ENCODE measurements around the gene CACUL1. TPM values are rescaled to one million over a fixed set of nuclear protein-coding genes. Genes with fewer than 3 reads are reported as not detected.

The CACUL1 gene
- total RNA-seq, 1 donor from 2014 or later, result 32.1 TPM

DNA sequence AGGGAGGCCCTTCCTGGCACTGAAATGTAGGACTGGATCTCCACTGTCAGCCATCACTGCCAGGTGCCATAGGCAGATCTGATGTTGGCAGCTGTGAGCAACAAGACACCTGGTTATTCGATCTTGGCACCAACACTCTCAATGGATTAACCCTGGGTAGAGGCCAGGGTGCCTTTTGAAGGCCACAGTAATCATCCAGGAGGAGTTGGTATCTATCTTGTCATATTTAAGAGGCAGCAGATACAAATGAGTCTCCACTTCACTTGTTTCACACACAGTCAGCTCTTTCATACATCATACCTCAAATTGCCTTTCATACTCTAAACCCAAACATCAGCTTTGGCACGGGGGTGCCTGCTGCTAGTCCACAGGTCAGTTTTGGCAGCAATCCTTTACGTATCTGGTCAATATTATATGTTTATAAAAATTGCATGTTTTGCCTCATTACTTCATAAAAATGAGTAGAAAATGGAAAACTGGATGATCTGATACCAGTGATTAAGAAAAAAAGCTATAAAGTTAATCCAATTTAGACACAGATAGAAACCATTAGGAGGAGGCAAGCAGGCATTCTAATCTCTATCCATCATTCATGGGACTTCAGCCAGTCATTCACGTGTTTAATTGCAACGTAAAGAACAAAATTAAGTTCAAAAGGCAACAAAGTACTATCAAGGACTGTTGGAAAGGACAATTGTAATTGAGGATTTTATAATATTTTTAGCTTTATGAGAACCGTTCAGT lies 12.7 kb upstream of the CACUL1 start:
- DNase-seq (ENCODE audit: low spot score), result no peak
- H3K9me3 Mint-ChIP-seq (ENCODE audit: low read depth), result no peaks in the 10 kb centered on the region
- H3K4me1 Mint-ChIP-seq (ENCODE audit: low read depth), result no peaks in the 10 kb centered on the region
- H3K27ac Mint-ChIP-seq (ENCODE audit: unreplicated experiment), result no peak overlapping the region
- no peaks in the 10 kb centered on the region for H3K36me3 Mint-ChIP-seq (ENCODE audit: low read depth)
- no peak overlapping the region for H3K4me3 Mint-ChIP-seq (ENCODE audit: unreplicated experiment)
- peaks cover 7% of the 10 kb centered on the region for H3K27me3 Mint-ChIP-seq (ENCODE audit: low read depth)
- TF ChIP-seq, protein P1, sequence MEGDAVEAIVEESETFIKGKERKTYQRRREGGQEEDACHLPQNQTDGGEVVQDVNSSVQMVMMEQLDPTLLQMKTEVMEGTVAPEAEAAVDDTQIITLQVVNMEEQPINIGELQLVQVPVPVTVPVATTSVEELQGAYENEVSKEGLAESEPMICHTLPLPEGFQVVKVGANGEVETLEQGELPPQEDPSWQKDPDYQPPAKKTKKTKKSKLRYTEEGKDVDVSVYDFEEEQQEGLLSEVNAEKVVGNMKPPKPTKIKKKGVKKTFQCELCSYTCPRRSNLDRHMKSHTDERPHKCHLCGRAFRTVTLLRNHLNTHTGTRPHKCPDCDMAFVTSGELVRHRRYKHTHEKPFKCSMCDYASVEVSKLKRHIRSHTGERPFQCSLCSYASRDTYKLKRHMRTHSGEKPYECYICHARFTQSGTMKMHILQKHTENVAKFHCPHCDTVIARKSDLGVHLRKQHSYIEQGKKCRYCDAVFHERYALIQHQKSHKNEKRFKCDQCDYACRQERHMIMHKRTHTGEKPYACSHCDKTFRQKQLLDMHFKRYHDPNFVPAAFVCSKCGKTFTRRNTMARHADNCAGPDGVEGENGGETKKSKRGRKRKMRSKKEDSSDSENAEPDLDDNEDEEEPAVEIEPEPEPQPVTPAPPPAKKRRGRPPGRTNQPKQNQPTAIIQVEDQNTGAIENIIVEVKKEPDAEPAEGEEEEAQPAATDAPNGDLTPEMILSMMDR (IDR thresholded peaks at IDR 0.05), result no peak

DNA sequence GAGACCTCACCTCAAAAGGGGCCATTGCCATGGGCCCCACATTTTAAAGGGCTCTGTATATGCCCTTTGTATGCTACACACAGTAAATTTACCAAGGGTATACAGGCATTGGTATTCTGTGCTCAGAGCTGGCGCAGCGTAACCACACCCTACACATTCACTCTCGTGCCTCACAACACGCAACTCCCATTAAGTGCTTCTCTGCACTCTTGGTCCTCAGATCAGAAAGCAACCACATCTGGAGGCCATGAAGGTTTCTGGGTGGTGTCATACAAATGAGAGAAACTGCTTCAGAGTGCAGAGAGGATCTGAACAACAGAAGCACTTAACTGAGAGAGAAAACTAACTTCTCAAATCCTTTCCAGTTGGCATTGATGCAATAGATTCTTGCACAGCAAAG lies 9.4 kb upstream of the CACUL1 start:
- no peaks in the 10 kb centered on the region for H3K36me3 Mint-ChIP-seq (ENCODE audit: low read depth)
- H3K9me3 Mint-ChIP-seq (ENCODE audit: low read depth), result no peaks in the 10 kb centered on the region
- TF ChIP-seq, protein P1 (IDR thresholded peaks at IDR 0.05), result no peak
- H3K4me3 Mint-ChIP-seq (ENCODE audit: unreplicated experiment), result no peak overlapping the region
- peaks cover 4% of the 10 kb centered on the region for H3K27me3 Mint-ChIP-seq (ENCODE audit: low read depth)
- no peak overlapping the region for H3K27ac Mint-ChIP-seq (ENCODE audit: unreplicated experiment)
- DNase-seq (ENCODE audit: low spot score), result no peak
- no peaks in the 10 kb centered on the region for H3K4me1 Mint-ChIP-seq (ENCODE audit: low read depth)

DNA sequence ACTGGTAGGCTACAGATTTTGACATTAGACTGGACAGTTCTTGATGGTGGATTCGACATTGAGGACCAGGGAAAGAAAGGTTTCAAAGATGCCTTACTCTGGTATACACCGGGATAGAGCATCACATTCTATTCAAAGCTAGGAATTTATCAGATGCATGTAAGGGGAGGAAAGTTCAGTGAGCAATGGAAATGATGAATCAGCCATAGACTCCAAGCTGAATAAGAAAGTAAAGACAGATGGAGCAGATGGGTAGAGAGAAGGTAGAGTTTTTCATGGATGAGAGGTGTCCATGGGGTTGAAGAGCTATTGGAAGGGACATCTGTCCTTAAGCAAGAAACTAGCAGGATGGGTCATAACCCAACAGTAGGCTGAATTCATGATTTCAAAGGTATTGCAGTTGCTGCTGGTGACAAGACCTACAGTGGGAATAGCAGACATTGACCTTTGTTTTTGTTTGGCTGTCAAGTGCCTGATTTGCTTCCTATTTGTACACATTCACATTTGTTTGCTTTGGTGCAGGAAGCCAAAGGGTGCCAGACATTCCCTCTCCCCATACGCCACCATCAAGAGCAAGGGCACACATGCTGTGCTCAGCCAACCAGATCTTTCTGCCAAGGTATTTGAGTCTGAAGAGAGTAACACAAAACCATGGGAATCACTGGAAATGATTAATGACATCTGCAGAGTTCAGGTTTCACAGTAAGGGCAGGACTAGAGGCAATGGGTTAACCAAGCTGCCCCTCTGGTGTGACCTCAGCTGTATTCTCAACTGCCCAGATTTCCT lies 8.6 kb upstream of the CACUL1 start:
- no peak overlapping the region for H3K4me3 Mint-ChIP-seq (ENCODE audit: unreplicated experiment)
- no peak overlapping the region for H3K27ac Mint-ChIP-seq (ENCODE audit: unreplicated experiment)
- no peaks in the 10 kb centered on the region for H3K36me3 Mint-ChIP-seq (ENCODE audit: low read depth)

DNA sequence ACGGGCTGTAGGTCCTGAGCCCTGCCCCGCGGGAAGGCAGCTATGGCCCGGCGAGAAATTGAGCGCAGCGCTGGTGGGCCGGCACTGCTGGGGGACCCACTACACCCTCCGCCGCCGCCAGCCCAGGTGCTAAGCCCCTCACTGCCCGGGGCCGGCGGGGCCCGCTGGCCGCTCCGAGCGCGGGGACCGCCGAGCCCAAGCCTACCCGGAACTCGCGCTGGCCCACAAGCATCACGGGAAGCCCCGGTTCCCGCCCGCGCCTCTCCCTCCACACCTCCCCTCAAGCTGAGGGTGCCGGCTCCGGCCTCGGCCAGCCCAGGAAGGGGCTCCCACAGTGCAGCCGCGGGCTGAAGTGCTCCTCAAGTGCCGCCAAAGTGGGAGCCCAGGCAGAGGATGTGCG lies 5.5 kb upstream of the CACUL1 start:
- peaks cover 4% of the 10 kb centered on the region for H3K27me3 Mint-ChIP-seq (ENCODE audit: low read depth)
- TF ChIP-seq, protein P1 (IDR thresholded peaks at IDR 0.05), result no peak
- peak overlapping the region; percentile 40 for H3K4me3 Mint-ChIP-seq (ENCODE audit: unreplicated experiment)
- H3K4me1 Mint-ChIP-seq (ENCODE audit: low read depth), result peaks cover 3% of the 10 kb centered on the region
- H3K27ac Mint-ChIP-seq (ENCODE audit: unreplicated experiment), result no peak overlapping the region
- no peaks in the 10 kb centered on the region for H3K9me3 Mint-ChIP-seq (ENCODE audit: low read depth)
- no peaks in the 10 kb centered on the region for H3K36me3 Mint-ChIP-seq (ENCODE audit: low read depth)
- no peak for DNase-seq (ENCODE audit: low spot score)

More for the DNA sequence above, 8.6 kb upstream of the CACUL1 start:
- TF ChIP-seq, protein P1 (IDR thresholded peaks at IDR 0.05), result no peak
- Mint-ChIP-seq H3K9me3 (ENCODE audit: low read depth) (no peaks in the 10 kb centered on the region), H3K27me3 (ENCODE audit: low read depth) (peaks cover 4% of the 10 kb centered on the region), H3K4me1 (ENCODE audit: low read depth) (no peaks in the 10 kb centered on the region)
- DNase-seq (ENCODE audit: low spot score), result no peak

DNA sequence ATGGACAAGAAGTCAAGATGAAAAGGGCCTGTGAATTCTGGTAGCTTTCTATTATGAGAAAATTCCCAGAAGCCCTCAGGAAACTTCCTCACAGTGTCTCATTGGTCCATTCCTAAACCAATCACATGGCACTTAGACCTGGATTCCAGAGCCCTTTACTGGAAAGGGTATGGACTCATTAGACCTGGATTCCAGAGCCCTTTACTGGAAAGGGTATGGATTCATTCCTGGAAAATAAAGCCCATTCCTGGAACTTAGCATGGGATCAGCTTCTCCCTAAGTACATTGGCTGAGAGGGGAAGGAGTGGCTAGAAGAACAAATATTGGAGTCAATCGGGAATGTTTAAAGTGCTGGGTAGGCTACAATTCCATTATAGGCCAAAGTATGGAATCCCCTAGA lies 3.7 kb upstream of the CACUL1 start:
- Mint-ChIP-seq H3K36me3 (ENCODE audit: low read depth) (no peaks in the 10 kb centered on the region), H3K27me3 (ENCODE audit: low read depth) (peaks cover 4% of the 10 kb centered on the region), H3K4me3 (ENCODE audit: unreplicated experiment) (no peak overlapping the region), H3K27ac (ENCODE audit: unreplicated experiment) (no peak overlapping the region), H3K4me1 (ENCODE audit: low read depth) (peaks cover 9% of the 10 kb centered on the region), H3K9me3 (ENCODE audit: low read depth) (no peaks in the 10 kb centered on the region)
- TF ChIP-seq, protein P1 (IDR thresholded peaks at IDR 0.05), result no peak
- no peak for DNase-seq (ENCODE audit: low spot score)
